Ovary (tissue), 9 donors: ENCODE measurements around the gene CFAP53. TPM values are rescaled to one million over a fixed set of nuclear protein-coding genes. Genes with fewer than 3 reads are reported as not detected.

Experiments used
- DNase-seq, 5 donors: peaks; one replicate each; pipeline ENCODE4 v3.0.0-alpha.2; 2019 to 2020
- H3K27ac ChIP-seq, 2 donors: fragments of 200-600 bp; one replicate each; pipeline versions ENCODE4 v1.5.1 to v1.8.0; 2019 to 2022
- H3K27me3 ChIP-seq: fragments of 200-600 bp; one replicate; pipeline ENCODE4 v1.8.0; 2022
- H3K36me3 ChIP-seq: fragments of 200-600 bp; sonication (generic); one replicate; pipeline ENCODE4 v1.5.1; 2019
- H3K4me1 ChIP-seq: one replicate; pipeline ENCODE4 v1.8.1; 2013; ENCODE audit warnings: mild to moderate bottlenecking, moderate library complexity; ENCODE audit not compliant: insufficient read depth
- H3K4me3 ChIP-seq: fragments of 200-600 bp; sonication (generic); one replicate; pipeline ENCODE4 v1.5.1; 2017
- H3K9me3 ChIP-seq, 2 donors: fragments of 200-600 bp in 1 of 2; sonication (generic) in 1 of 2; one replicate each; pipeline versions ENCODE4 v1.5.1 to v1.8.1; 2013 to 2019; ENCODE audit warnings: mild to moderate bottlenecking in 1 of 2, moderate library complexity in 1 of 2
- EP300 ChIP-seq: sonication (generic); formaldehyde crosslinking; IDR thresholded peaks from one replicate; pipeline ENCODE4 v1.6.1; 2017; ENCODE audit warnings: antibody characterized with exemption
- POLR2A ChIP-seq: fragments of 450-650 bp; IDR thresholded peaks from one replicate; pipeline ENCODE4 v1.6.1; 2017; ENCODE audit warnings: antibody characterized with exemption, mild to moderate bottlenecking, moderate library complexity
- WGBS, 3 donors: extraction: QIAGEN DNeasy Blood & Tissue Kit in 1 of 3; methylation state at CpG; one replicate each; pipeline versions ENCODE4 v1.1.5 to v1.1.7; 2013 to 2017; 5-methylcytosine and 5-hydroxymethylcytosine counted together
- intact Hi-C, 4 donors: fragments of 100-400 bp; cut with DNase I; formaldehyde crosslinking; loops; one replicate each; pipeline versions ENCODE4 v1.11.0 to v1.15.1; 2022 to 2023
- polyA plus RNA-seq, 2 donors: library from polyadenylated mRNA; stranded (reverse); fragments of 200-250 nt in 1 of 2; fragments of 350-450 nt in 1 of 2; fragmentation: Illumina TruSeq in 1 of 2; extraction: RNeasy Lipid Tissue Mini Kit (QIAGEN cat#74804) in 1 of 2; gene quantifications; one replicate each; pipeline ENCODE4 v1.2.3, GENCODE V29; 2013 to 2014
- total RNA-seq, 7 donors: library from RNA; depleted of rRNA in 2 of 7; stranded (reverse); fragments of >200 nt in 2 of 7; fragmentation: NEBNext Ultra II Directional in 3 of 7; extraction: Animal tissue kit (Norgen Biotek cat#: 25700) in 3 of 7; gene quantifications; one replicate each; pipeline versions ENCODE4 v1.1.0 to v1.2.4, GENCODE V29; 2016 to 2023
- TF ChIP-seq, protein P1 (sequence below), 3 donors: fragments of 450-650 bp in 2 of 3; fragments of 200-600 bp in 1 of 3; IDR thresholded peaks; one replicate each; pipeline versions ENCODE4 v1.5.1 to v1.8.0; 2016 to 2022; ENCODE audit warnings: antibody characterized with exemption in 3 of 3, mild to moderate bottlenecking in 1 of 3
- donor health status: DM: no; HTN: no; CAD: no; lungs with moderate emphysema.
- donor health status: DM: no; HTN: no; CAD: no.
- donor health status: Bipolar disorder and iron deficiency.
- donor health status: DM: yes; HTN: yes; CAD: no.
- donor health status: DM: no; HTN: no; CAD: no.
- donor health status: DM: yes; HTN: yes; CAD: no.

The CFAP53 gene
- total and polyA plus RNA-seq, 9 donors: 0.40 to 9.9 (median 0.61) TPM

DNA sequence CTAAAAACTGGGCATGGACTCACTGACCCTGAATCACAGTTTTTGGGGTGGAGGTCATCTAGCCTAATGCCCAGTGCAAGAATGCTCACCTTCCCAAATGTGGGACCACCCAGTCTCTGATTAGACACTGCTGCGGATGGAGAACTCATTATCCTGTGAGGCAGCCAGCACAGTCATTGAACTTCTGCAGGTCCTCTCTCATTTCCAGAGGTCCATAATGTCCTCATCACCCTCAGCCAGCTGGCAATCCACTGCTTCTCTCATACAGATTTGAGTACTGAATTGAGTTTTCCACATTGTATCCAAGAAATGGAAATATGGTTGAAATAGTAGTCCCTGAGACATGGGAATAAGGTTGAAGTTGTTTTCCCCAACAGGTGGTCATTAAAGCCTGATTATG, 66.4 kb downstream of the CFAP53 start:
- Histone ChIP-seq H3K27ac (no peak overlapping the region), H3K4me1 (peaks cover 2% of the 10 kb centered on the region), H3K27me3 (no peaks in the 10 kb centered on the region), H3K9me3 (no peaks in the 10 kb centered on the region), H3K4me3 (no peak overlapping the region), H3K36me3 (no peaks in the 10 kb centered on the region)
- 77 to 82% (median 80%) methylated on average over 1 of the region's 1 CpG for WGBS, 3 donors
- no peak for DNase-seq
- intact Hi-C loops: no loop called here
- TF ChIP-seq POLR2A (no peak), EP300 (no peak)
- TF ChIP-seq, protein P1, sequence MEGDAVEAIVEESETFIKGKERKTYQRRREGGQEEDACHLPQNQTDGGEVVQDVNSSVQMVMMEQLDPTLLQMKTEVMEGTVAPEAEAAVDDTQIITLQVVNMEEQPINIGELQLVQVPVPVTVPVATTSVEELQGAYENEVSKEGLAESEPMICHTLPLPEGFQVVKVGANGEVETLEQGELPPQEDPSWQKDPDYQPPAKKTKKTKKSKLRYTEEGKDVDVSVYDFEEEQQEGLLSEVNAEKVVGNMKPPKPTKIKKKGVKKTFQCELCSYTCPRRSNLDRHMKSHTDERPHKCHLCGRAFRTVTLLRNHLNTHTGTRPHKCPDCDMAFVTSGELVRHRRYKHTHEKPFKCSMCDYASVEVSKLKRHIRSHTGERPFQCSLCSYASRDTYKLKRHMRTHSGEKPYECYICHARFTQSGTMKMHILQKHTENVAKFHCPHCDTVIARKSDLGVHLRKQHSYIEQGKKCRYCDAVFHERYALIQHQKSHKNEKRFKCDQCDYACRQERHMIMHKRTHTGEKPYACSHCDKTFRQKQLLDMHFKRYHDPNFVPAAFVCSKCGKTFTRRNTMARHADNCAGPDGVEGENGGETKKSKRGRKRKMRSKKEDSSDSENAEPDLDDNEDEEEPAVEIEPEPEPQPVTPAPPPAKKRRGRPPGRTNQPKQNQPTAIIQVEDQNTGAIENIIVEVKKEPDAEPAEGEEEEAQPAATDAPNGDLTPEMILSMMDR (IDR thresholded peaks at IDR 0.05): no peak

- H3K27me3 ChIP-seq: no peaks in the 10 kb centered on the region
- no peaks in the 10 kb centered on the region for H3K9me3 ChIP-seq
- intact Hi-C loops: no loop called here
- DNase-seq: no peak
- TF ChIP-seq, protein P1 (IDR thresholded peaks at IDR 0.05): no peak
- no peak for TF ChIP-seq EP300
- no peak for TF ChIP-seq POLR2A
- WGBS, 3 donors: 40 to 46% (median 41%) methylated on average over 5 of the region's 5 CpGs
- no peak overlapping the region for H3K27ac ChIP-seq
- H3K4me1 ChIP-seq: peaks cover 4% of the 10 kb centered on the region
- H3K36me3 ChIP-seq: no peaks in the 10 kb centered on the region
- H3K4me3 ChIP-seq: no peak overlapping the region
Observed at GRCh38 chr18:50199346-50199855, 66.9 kb downstream of the CFAP53 start.

- peaks cover 8% of the 10 kb centered on the region for H3K4me1 ChIP-seq
- no peaks in the 10 kb centered on the region for H3K9me3 ChIP-seq
- no peak overlapping the region for H3K4me3 ChIP-seq
- no peak for DNase-seq
- intact Hi-C loops: no loop called here
- H3K27ac ChIP-seq: no peak overlapping the region
- 86 to 92% (median 92%) methylated on average over 3 of the region's 3 CpGs for WGBS, 3 donors
- no peaks in the 10 kb centered on the region for H3K36me3 ChIP-seq
- no peak for TF ChIP-seq EP300
- TF ChIP-seq, protein P1 (IDR thresholded peaks at IDR 0.05): no peak
- no peak for TF ChIP-seq POLR2A
- no peaks in the 10 kb centered on the region for H3K27me3 ChIP-seq
Observed at GRCh38 chr18:50196261-50196660, 70.0 kb downstream of the CFAP53 start.

- 26 to 29% (median 27%) methylated on average over 10 of the region's 10 CpGs for WGBS, 3 donors
- Histone ChIP-seq H3K4me1 (peaks cover 8% of the 10 kb centered on the region), H3K4me3 (no peak overlapping the region), H3K36me3 (no peaks in the 10 kb centered on the region), H3K27ac (no peak overlapping the region), H3K27me3 (no peaks in the 10 kb centered on the region), H3K9me3 (no peaks in the 10 kb centered on the region)
- TF ChIP-seq, protein P1 (IDR thresholded peaks at IDR 0.05): no peak
- TF ChIP-seq POLR2A (no peak), EP300 (no peak)
- intact Hi-C loops: no loop called here
- no peak for DNase-seq
Observed at GRCh38 chr18:50195689-50196088, 70.6 kb downstream of the CFAP53 start.
